Dermis blood vessel endothelial cell (primary cell): ENCODE data around the gene MGP. TPM values are rescaled to one million over a fixed set of nuclear protein-coding genes. Genes with fewer than 3 reads are reported as not detected.

Experiments used
- DNase-seq: peaks from one replicate; pipeline ENCODE4 v3.0.0; 2010
- total RNA-seq: library from RNA; depleted of rRNA; stranded (reverse); fragments of >200 nt; gene quantifications from 2 replicates; pipeline ENCODE4 v1.2.3, GENCODE V29; 2014

Gene MGP
- total RNA-seq, result 63.0 and 68.4 TPM in 2 replicates

- peak; percentile 72 for DNase-seq
Observed at GRCh38 chr12:14885718-14886221, at the start of gene MGP. Gene MGP, minus strand, starts transcription at chr12:14885854. Its CDS starts 63 bp downstream, at chr12:14885791.

GRCh38 chr12:14935031-14935430 is 49.4 kb upstream of the MGP start:
- no peak for DNase-seq

GRCh38 chr12:14934511-14934910 is 48.9 kb upstream of the MGP start:
- DNase-seq, result no peak

- no peak for DNase-seq
Observed at GRCh38 chr12:14931791-14932560, 46.3 kb upstream of the MGP start.

GRCh38 chr12:14931359-14931758 is 45.7 kb upstream of the MGP start:
- no peak for DNase-seq

- DNase-seq, result no peak
Observed at GRCh38 chr12:14930299-14930698, 44.6 kb upstream of the MGP start.

- no peak for DNase-seq
Observed at GRCh38 chr12:14928931-14929330, 43.3 kb upstream of the MGP start.

GRCh38 chr12:14927267-14927666 is 41.6 kb upstream of the MGP start:
- no peak for DNase-seq

GRCh38 chr12:14924541-14924940 is 38.9 kb upstream of the MGP start:
- no peak for DNase-seq

GRCh38 chr12:14923944-14924343 is 38.3 kb upstream of the MGP start:
- no peak for DNase-seq

- no peak for DNase-seq
Observed at GRCh38 chr12:14921218-14921617, 35.6 kb upstream of the MGP start.

GRCh38 chr12:14920475-14921126 is 34.9 kb upstream of the MGP start:
- no peak for DNase-seq

- DNase-seq, result no peak
Observed at GRCh38 chr12:14919455-14919854, 33.8 kb upstream of the MGP start.

- DNase-seq, result no peak
Observed at GRCh38 chr12:14915736-14916135, 30.1 kb upstream of the MGP start.

- DNase-seq, result no peak
Observed at GRCh38 chr12:14913381-14913781, 27.7 kb upstream of the MGP start.

GRCh38 chr12:14911131-14911530 is 25.5 kb upstream of the MGP start:
- no peak for DNase-seq

- peak; percentile 81 for DNase-seq
Observed at GRCh38 chr12:14910090-14910915, 24.6 kb upstream of the MGP start.

GRCh38 chr12:14907953-14908352 is 22.3 kb upstream of the MGP start:
- no peak for DNase-seq

- no peak for DNase-seq
Observed at GRCh38 chr12:14906114-14906513, 20.5 kb upstream of the MGP start.

GRCh38 chr12:14905269-14906004 is 19.8 kb upstream of the MGP start:
- peak; percentile 88 for DNase-seq

- no peak for DNase-seq
Observed at GRCh38 chr12:14904854-14905253, 19.2 kb upstream of the MGP start.

- no peak for DNase-seq
Observed at GRCh38 chr12:14903386-14904098, 17.9 kb upstream of the MGP start.
